ENCODE measurements around the gene ZGPAT. TPM values are rescaled to one million over a fixed set of nuclear protein-coding genes. Genes with fewer than 3 reads are reported as not detected.
"Not testable (repeated sequence)": the region's sequence is repeated elsewhere in the genome, so short reads cannot be mapped to it uniquely, and the experiment has no call there.

ZGPAT gene
- polyA plus RNA-seq, 1 donor from 2014 or later: 59.4 TPM

DNA sequence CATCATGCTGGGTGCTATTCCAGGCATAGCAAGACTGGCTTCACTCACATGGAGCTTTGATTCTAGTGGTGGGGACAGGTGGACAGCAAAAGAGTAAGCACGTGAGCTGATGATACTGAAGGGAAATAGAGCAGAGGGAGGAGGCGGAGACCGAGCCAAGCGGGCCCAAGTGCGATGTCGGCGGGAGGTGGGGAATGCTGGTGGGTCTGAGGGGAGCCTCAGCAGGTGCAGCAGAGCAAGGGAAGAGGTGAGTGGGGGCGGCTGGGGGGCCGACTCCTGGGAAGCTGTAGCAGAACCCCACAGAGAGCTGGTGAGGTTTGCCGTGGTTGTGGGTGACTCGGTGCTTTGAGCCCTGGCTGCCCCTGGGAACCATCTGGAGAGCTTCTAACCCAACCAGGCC is 39.5 kb upstream of the ZGPAT start:
- Mint-ChIP-seq H3K27me3 (no peaks in the 10 kb centered on the region), H3K27ac (no peak overlapping the region), H3K4me1 (peaks cover 0 to 3% (median 0%) of the 10 kb centered on the region in 3 donors), H3K9me3 (no peaks in the 10 kb centered on the region), H3K36me3 (peaks cover 5% of the 10 kb centered on the region), H3K4me3 (no peak overlapping the region)

- not testable (repeated sequence) for H3K4me3 Mint-ChIP-seq, H3K27ac Mint-ChIP-seq, H3K9me3 Mint-ChIP-seq, H3K36me3 Mint-ChIP-seq, H3K27me3 Mint-ChIP-seq, H3K4me1 Mint-ChIP-seq
These were observed 36.1 kb upstream of the ZGPAT start for GRCh38 chr20:63671695-63672094.

DNA sequence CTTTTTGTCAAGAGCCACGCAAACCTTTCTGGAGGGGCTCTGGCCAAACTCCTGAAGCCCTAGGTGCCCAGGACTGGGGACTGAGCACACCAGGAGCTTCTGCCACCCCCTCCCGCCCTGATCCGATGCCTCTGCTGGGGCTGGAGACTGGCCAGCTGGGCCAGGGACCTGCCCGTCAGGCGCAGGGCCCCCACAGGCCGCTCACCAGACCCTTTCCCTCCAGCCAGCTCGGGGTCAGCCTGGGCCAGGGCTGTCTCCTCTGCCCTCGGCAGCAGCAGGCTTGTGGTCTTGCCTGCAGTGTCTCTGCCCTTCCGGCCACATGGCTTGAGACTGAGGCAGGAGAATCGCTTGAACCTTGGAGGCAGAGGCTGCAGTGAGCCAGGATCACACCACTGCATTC is 35.2 kb upstream of the ZGPAT start:
- Mint-ChIP-seq H3K27ac (peak overlapping the region in 1 of 3 donors; percentile 80), H3K4me3 (no peak overlapping the region), H3K4me1 (peaks cover 0 to 5% (median 0%) of the 10 kb centered on the region in 3 donors), H3K27me3 (no peaks in the 10 kb centered on the region), H3K36me3 (peaks cover 7% of the 10 kb centered on the region), H3K9me3 (no peaks in the 10 kb centered on the region)

DNA sequence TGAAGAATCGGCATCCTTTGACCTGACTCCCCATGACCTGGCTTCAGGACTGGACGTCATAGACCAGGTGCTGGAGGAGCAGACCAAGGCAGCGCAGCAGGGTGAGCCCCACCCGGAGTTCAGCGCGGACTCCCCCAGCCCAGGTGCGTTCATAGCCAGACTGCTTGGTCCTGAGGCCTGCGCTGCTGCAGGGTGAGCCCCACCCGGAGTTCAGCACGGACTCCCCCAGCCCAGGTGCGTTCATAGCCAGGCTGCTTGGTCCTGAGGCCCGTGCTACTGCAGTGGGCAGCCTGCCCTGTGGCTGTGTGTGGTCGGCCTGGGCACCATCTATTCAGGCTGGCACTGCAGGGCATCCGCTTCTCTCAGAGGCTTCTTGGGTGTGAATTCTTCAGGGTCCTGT is 33.9 kb upstream of the ZGPAT start:
- H3K27me3 Mint-ChIP-seq: no peaks in the 10 kb centered on the region
- H3K4me1 Mint-ChIP-seq: peaks cover 0 to 2% (median 0%) of the 10 kb centered on the region in 3 donors
- H3K36me3 Mint-ChIP-seq: peaks cover 5% of the 10 kb centered on the region
- H3K9me3 Mint-ChIP-seq: no peaks in the 10 kb centered on the region
- peak overlapping the region in 1 of 3 donors; percentile 25 for H3K27ac Mint-ChIP-seq
- H3K4me3 Mint-ChIP-seq: no peak overlapping the region

GRCh38 chr20:63675681-63676368 is 32.0 kb upstream of the ZGPAT start:
- H3K9me3 Mint-ChIP-seq: no peaks in the 10 kb centered on the region
- H3K4me3 Mint-ChIP-seq: no peak overlapping the region
- no peaks in the 10 kb centered on the region for H3K27me3 Mint-ChIP-seq
- H3K36me3 Mint-ChIP-seq: peaks cover 5% of the 10 kb centered on the region
- H3K27ac Mint-ChIP-seq: no peak overlapping the region
- peaks cover 0 to 2% (median 0%) of the 10 kb centered on the region in 3 donors for H3K4me1 Mint-ChIP-seq

GRCh38 chr20:63678071-63678470 is 29.8 kb upstream of the ZGPAT start:
- H3K27me3 Mint-ChIP-seq: no peaks in the 10 kb centered on the region
- peaks cover 2% of the 10 kb centered on the region for H3K36me3 Mint-ChIP-seq
- no peaks in the 10 kb centered on the region for H3K9me3 Mint-ChIP-seq
- H3K4me1 Mint-ChIP-seq: peaks cover 0 to 2% (median 0%) of the 10 kb centered on the region in 3 donors
- no peak overlapping the region for H3K27ac Mint-ChIP-seq
- H3K4me3 Mint-ChIP-seq: no peak overlapping the region

DNA sequence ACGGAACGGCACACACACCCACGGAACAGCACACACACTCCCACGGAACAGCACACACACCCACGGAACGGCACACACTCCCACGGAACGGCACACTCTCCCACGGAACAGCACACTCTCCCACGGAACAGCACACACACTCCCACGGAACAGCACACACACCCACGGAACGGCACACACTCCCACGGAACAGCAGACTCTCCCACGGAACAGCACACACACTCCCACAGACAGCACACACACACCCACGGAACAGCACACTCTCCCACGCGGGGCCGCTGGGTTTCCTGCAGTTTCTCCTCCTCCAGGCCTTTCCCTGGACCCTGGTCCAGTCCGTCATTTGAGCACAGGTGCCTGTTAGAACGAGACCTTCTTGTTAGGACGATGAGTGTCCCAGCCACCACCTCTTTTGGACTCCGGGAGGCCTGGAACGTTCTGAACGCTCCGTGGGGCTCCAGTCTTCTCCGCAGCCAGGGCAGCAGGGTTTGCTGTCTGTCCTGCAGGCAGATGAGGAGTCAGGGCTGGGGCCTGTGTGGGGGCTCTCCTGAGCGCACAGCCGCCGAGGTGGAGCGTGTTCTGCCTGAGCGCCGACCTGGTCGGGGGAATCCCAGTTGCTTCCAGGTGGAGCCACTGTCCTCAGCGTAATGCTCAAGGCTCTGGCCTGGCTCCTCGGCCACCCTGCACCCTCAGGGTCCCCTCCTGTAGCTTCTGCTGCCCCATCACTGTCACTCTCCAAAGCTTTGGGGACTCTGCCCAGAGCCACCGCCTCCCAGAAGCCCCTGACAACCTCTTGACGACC is 29.0 kb upstream of the ZGPAT start:
- Mint-ChIP-seq H3K9me3 (no peaks in the 10 kb centered on the region), H3K4me3 (no peak overlapping the region), H3K36me3 (peaks cover 2% of the 10 kb centered on the region), H3K27me3 (no peaks in the 10 kb centered on the region), H3K4me1 (peaks cover 0 to 2% (median 0%) of the 10 kb centered on the region in 3 donors), H3K27ac (no peak overlapping the region)

DNA sequence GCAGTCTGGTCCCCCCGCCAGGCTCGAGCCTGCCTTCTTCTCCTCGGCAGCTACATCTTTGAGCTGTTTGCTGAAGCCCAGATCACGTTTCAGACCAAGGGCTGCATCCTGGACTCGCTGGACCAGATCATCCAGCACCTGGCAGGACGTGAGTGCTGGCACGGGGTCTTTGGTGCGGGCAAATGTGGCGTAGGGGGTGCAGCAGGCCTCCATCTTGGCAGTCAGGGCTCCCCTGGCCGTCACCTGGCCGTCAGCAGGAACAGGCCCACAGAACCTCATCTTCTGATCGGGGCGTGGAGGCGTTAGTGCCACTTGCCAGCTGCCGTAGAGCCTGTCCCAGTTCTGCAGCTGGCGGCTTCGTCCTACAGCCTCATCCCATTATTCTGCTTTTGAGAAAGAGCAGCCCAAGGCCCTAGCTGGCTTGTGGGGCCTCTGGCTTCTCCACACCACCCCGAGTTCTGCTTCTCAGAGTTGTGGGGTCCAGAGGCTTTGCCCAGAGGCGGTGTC is 28.0 kb upstream of the ZGPAT start:
- Mint-ChIP-seq H3K27me3 (no peaks in the 10 kb centered on the region), H3K4me3 (peak overlapping the region in 1 of 4 donors; percentile 70), H3K36me3 (peaks cover 2% of the 10 kb centered on the region), H3K9me3 (no peaks in the 10 kb centered on the region), H3K4me1 (peaks cover 0 to 2% (median 0%) of the 10 kb centered on the region in 3 donors), H3K27ac (peak overlapping the region in 1 of 3 donors; percentile 59)

DNA sequence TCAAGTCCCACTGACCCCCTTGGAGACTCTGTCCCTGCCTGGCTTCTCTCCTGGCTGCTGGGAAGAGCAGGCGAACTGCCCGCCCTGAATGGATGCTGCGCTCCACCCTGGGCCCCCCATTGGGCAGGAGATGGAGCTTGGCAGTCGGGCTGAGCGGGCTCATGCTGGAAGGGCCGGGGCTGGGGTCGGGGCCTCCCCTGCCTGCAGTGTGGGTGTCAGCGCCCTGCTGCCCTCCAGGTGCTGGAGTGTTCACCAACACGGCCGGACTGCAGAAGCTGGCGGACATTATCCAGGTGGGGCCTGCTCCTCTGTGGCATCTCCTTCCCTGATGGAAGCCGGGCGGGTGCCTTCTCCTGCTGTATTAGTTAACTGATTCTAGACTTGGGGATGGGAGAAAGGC is 27.4 kb upstream of the ZGPAT start:
- Mint-ChIP-seq H3K4me1 (peaks cover 0 to 2% (median 0%) of the 10 kb centered on the region in 3 donors), H3K4me3 (peak overlapping the region in 1 of 4 donors; percentile 9), H3K27ac (no peak overlapping the region), H3K36me3 (peaks cover 2% of the 10 kb centered on the region), H3K27me3 (no peaks in the 10 kb centered on the region), H3K9me3 (no peaks in the 10 kb centered on the region)

DNA sequence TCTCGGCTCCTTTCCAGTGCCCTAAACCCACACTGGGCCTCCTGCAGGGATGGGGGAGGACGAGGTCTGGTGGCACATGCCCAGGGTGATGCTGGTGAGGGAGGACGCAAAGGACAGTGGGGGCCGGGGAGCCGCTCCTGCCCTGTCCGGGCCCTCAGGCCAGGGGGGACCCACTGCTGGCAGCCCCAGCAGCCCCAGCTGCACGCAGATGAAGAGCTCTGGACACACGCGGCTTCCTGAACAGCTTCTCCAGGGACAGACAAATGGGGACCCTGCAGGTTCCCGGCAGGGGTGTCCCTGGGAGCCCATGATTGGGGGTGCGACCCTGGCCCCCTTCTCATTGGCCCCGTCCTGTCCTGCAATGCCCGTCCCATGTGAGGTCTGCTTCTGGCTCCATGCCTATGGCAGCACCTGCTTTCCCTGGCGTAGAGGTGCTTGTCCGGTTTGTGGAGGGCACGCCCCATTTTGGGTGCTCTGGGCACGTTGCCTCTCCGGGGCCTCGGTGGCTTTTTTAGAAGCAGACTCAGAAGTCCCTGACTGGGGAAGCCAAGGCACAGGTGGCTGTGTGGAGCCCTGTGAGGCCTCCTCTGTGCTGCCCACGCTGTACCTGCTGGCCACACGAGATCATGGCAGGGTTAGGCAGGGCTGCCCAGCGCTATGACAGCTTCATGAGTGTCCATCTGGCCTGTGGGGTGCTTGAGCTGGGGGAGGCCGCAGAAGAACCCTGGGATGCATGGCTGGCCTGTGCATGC is 26.8 kb upstream of the ZGPAT start:
- no peaks in the 10 kb centered on the region for H3K27me3 Mint-ChIP-seq
- H3K4me3 Mint-ChIP-seq: peak overlapping the region in 1 of 4 donors; percentile 9

DNA sequence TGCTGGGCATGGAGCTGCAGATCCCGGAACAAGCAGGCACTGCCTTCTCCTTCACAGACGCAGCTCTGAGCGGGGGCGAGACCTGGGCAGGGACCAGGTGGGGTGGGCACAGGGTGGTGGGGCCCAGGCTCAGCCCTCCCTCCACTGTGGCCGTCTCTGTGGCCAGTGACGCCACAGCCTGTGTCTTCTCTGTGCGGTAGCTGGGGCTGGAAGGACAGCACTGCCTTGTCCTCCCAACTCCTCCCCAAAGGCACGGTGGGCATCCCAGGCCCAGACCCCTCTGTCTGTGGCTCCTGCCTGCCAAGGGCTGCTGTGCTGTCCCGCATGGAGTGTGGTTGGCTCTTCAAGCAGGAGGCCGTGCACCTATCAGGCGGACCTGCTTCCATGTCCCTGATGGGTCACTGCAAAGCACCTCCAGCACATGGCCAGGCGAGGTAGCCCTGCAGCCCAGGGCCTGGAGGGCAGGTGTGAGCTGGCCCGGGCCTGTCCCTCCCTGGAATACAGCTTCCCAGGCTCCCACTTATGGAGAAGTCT is 26.2 kb upstream of the ZGPAT start:
- H3K4me1 Mint-ChIP-seq: peaks cover 0 to 2% (median 0%) of the 10 kb centered on the region in 3 donors
- H3K27me3 Mint-ChIP-seq: no peaks in the 10 kb centered on the region
- H3K27ac Mint-ChIP-seq: no peak overlapping the region
- H3K36me3 Mint-ChIP-seq: no peaks in the 10 kb centered on the region
- H3K4me3 Mint-ChIP-seq: no peak overlapping the region
- H3K9me3 Mint-ChIP-seq: no peaks in the 10 kb centered on the region

More for the DNA sequence above, 26.8 kb upstream of the ZGPAT start:
- Mint-ChIP-seq H3K9me3 (no peaks in the 10 kb centered on the region), H3K36me3 (peaks cover 2% of the 10 kb centered on the region), H3K4me1 (peaks cover 0 to 2% (median 0%) of the 10 kb centered on the region in 3 donors), H3K27ac (no peak overlapping the region)

- Mint-ChIP-seq H3K9me3 (no peaks in the 10 kb centered on the region), H3K36me3 (no peaks in the 10 kb centered on the region), H3K4me3 (no peak overlapping the region), H3K4me1 (no peaks in the 10 kb centered on the region), H3K27me3 (no peaks in the 10 kb centered on the region), H3K27ac (no peak overlapping the region)
These were observed 25.3 kb upstream of the ZGPAT start for GRCh38 chr20:63682384-63683139.

DNA sequence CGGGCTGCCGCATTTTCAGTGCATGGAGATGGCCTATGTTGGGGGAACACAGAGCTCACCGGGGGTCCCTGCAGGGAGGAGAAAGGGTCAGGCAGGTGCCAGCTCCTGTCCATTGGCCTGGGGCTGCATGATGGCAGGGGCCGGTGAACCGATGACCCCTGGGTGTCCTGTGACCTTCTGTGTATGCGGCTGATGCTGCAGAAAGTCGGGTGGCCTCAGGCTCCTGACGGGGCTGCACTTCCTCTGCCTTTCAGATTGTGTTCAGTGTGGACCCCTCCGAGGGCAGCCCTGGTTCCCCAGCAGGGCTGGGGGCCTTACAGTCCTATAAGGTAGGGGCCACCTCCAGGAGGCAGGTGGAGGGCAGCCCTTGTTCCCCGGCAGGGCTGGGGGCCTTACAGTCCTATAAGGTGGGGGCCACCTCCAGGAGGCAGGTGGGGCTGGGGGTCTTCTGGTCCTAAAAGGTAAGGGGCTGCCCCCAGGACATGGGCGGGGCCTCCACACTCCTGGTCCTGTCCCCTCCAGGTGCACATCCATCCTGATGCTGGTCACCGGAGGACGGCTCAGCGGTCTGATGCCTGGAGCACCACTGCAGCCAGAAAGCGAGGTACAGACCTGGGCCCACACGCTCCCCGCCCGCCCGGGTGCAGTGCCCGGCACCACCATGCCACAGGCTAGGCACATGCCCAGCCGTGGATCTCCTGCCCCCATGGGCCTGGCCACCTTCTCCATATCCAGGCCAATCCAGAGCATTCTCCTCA is 22.4 kb upstream of the ZGPAT start:
- no peaks in the 10 kb centered on the region for H3K9me3 Mint-ChIP-seq
- H3K4me3 Mint-ChIP-seq: no peak overlapping the region
- peak overlapping the region in 1 of 3 donors; percentile 35 for H3K27ac Mint-ChIP-seq
- no peaks in the 10 kb centered on the region for H3K4me1 Mint-ChIP-seq
- H3K27me3 Mint-ChIP-seq: no peaks in the 10 kb centered on the region
- no peaks in the 10 kb centered on the region for H3K36me3 Mint-ChIP-seq

GRCh38 chr20:63686094-63686491 is 21.7 kb upstream of the ZGPAT start:
- H3K36me3 Mint-ChIP-seq: no peaks in the 10 kb centered on the region
- H3K27me3 Mint-ChIP-seq: no peaks in the 10 kb centered on the region
- H3K27ac Mint-ChIP-seq: no peak overlapping the region
- H3K9me3 Mint-ChIP-seq: no peaks in the 10 kb centered on the region
- no peaks in the 10 kb centered on the region for H3K4me1 Mint-ChIP-seq
- no peak overlapping the region for H3K4me3 Mint-ChIP-seq

All from IgD-negative memory B cell (primary cell).